ENCODE results near the gene FCHSD2. TPM values are rescaled to one million over a fixed set of nuclear protein-coding genes. Genes with fewer than 3 reads are reported as not detected.
"Not testable (repeated sequence)": the region's sequence is repeated elsewhere in the genome, so short reads cannot be mapped to it uniquely, and the experiment has no call there.

Gene FCHSD2
- polyA plus RNA-seq, 3 donors from 2014 or later = 9.7 to 25.6 (median 11.9) TPM

DNA sequence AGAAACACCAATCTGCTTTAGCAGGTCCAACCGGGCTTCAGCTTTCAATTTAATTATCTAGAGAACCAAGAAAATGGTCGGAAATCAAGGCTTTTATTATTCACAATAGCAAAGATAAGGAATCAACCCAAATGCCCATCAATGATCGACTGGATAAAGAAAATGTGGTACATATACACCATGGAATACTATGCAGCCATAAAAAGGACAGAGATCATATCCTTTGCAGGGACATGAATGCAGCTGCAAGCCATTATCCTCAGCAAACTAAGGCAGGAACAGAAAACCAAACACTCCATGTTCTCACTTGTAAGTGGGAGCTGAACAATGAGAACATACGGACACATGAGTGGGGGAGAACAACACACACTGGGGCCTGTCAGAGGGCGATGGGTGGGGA is 274.1 kb downstream of the FCHSD2 start:
- Mint-ChIP-seq H3K36me3 (peaks cover 6 to 20% (median 8%) of the 10 kb centered on the region in 3 donors), H3K4me1 (no peaks in the 10 kb centered on the region), H3K27ac (no peak overlapping the region), H3K27me3 (ENCODE audit: low read depth in 3 of 3) (no peaks in the 10 kb centered on the region), H3K4me3 (no peak overlapping the region), H3K9me3 (no peaks in the 10 kb centered on the region)
- no peak for DNase-seq

GRCh38 chr11:72864702-72865655 is 277.1 kb downstream of the FCHSD2 start:
- Mint-ChIP-seq H3K36me3 (peaks cover 0 to 20% (median 8%) of the 10 kb centered on the region in 3 donors), H3K4me1 (no peaks in the 10 kb centered on the region), H3K9me3 (no peaks in the 10 kb centered on the region), H3K4me3 (no peak overlapping the region), H3K27me3 (ENCODE audit: low read depth in 3 of 3) (no peaks in the 10 kb centered on the region), H3K27ac (peak overlapping the region in 2 of 6 donors; percentile 5 to 29)
- DNase-seq = no peak

GRCh38 chr11:72863916-72864315 is 278.2 kb downstream of the FCHSD2 start:
- no peak overlapping the region for H3K4me3 Mint-ChIP-seq
- H3K27ac Mint-ChIP-seq = peak overlapping the region in 1 of 6 donors; percentile 7

GRCh38 chr11:72863091-72863490 is 279.0 kb downstream of the FCHSD2 start:
- no peak overlapping the region for H3K4me3 Mint-ChIP-seq
- peaks cover 0 to 28% (median 8%) of the 10 kb centered on the region in 3 donors for H3K36me3 Mint-ChIP-seq

More at GRCh38 chr11:72863916-72864315, 278.2 kb downstream of the FCHSD2 start:
- Mint-ChIP-seq H3K27me3 (ENCODE audit: low read depth in 3 of 3) (no peaks in the 10 kb centered on the region), H3K9me3 (no peaks in the 10 kb centered on the region), H3K36me3 (peaks cover 0 to 21% (median 8%) of the 10 kb centered on the region in 3 donors), H3K4me1 (no peaks in the 10 kb centered on the region)
- no peak for DNase-seq

GRCh38 chr11:72860592-72860991 is 281.5 kb downstream of the FCHSD2 start:
- no peak for DNase-seq
- Mint-ChIP-seq H3K27ac (no peak overlapping the region), H3K4me1 (no peaks in the 10 kb centered on the region), H3K9me3 (no peaks in the 10 kb centered on the region), H3K4me3 (no peak overlapping the region), H3K36me3 (peaks cover 0 to 13% (median 4%) of the 10 kb centered on the region in 3 donors), H3K27me3 (ENCODE audit: low read depth in 3 of 3) (no peaks in the 10 kb centered on the region)

More at GRCh38 chr11:72863091-72863490, 279.0 kb downstream of the FCHSD2 start:
- Mint-ChIP-seq H3K27ac (no peak overlapping the region), H3K9me3 (no peaks in the 10 kb centered on the region), H3K27me3 (ENCODE audit: low read depth in 3 of 3) (no peaks in the 10 kb centered on the region), H3K4me1 (no peaks in the 10 kb centered on the region)
- DNase-seq = no peak

GRCh38 chr11:72860010-72860409 is 282.1 kb downstream of the FCHSD2 start:
- H3K27ac Mint-ChIP-seq = no peak overlapping the region
- DNase-seq = no peak

DNA sequence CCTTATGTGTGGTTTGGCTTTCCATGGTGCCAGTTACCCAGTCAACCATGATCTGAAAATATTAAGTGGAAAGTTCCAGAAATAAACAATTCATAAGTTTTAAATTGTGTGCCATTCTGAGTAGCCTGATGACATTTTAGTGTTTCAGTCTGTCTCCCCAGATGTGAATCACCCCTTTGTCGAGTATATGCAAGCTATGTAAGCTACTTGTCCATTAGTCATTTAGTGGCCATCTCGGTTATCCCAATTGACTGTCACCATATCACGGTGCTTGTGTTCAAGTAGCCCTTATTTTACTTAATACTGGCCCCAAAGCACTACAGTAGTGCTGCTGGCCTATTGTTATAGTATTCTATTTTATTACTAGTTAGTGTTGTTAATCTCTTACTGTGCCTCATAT is 283.0 kb downstream of the FCHSD2 start:
- no peaks in the 10 kb centered on the region for H3K4me1 Mint-ChIP-seq
- no peaks in the 10 kb centered on the region for H3K27me3 Mint-ChIP-seq (ENCODE audit: low read depth in 3 of 3)
- DNase-seq = no peak
- no peaks in the 10 kb centered on the region for H3K9me3 Mint-ChIP-seq
- H3K4me3 Mint-ChIP-seq = no peak overlapping the region
- peaks cover 0 to 9% (median 4%) of the 10 kb centered on the region in 3 donors for H3K36me3 Mint-ChIP-seq
- H3K27ac Mint-ChIP-seq = no peak overlapping the region

More at GRCh38 chr11:72860010-72860409, 282.1 kb downstream of the FCHSD2 start:
- H3K9me3 Mint-ChIP-seq = no peaks in the 10 kb centered on the region
- H3K4me1 Mint-ChIP-seq = no peaks in the 10 kb centered on the region
- peaks cover 0 to 9% (median 4%) of the 10 kb centered on the region in 3 donors for H3K36me3 Mint-ChIP-seq
- H3K27me3 Mint-ChIP-seq (ENCODE audit: low read depth in 3 of 3) = no peaks in the 10 kb centered on the region
- H3K4me3 Mint-ChIP-seq = no peak overlapping the region

GRCh38 chr11:72858267-72858666 is 283.9 kb downstream of the FCHSD2 start:
- not testable (repeated sequence) for H3K4me3 Mint-ChIP-seq; H3K36me3 Mint-ChIP-seq; H3K9me3 Mint-ChIP-seq; H3K27ac Mint-ChIP-seq; DNase-seq; H3K27me3 Mint-ChIP-seq (ENCODE audit: low read depth in 3 of 3); H3K4me1 Mint-ChIP-seq

GRCh38 chr11:72856551-72857345 is 285.4 kb downstream of the FCHSD2 start:
- no peak overlapping the region for H3K27ac Mint-ChIP-seq
- H3K36me3 Mint-ChIP-seq = peaks cover 0 to 9% (median 4%) of the 10 kb centered on the region in 3 donors
- H3K27me3 Mint-ChIP-seq (ENCODE audit: low read depth in 3 of 3) = no peaks in the 10 kb centered on the region
- no peak overlapping the region for H3K4me3 Mint-ChIP-seq
- no peaks in the 10 kb centered on the region for H3K4me1 Mint-ChIP-seq
- DNase-seq = no peak
- H3K9me3 Mint-ChIP-seq = no peaks in the 10 kb centered on the region

DNA sequence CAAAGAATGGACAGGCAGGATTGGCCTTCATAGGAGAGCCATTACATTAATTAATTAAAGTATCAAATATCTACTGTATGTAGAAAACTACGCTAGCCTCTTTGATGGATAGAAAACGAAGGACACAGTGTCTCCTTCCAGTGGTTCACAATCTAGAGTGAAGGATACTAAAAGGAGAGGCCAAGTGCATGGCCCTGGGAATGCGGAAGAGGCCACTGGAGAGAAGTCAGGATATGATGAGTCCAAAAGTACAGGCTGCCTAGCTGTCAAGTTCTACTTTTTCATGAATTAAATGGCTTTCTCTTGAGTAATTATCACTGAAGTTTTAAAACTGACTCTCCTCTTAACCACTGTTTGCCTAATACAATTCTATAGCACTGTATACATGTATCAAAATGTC is 286.1 kb downstream of the FCHSD2 start:
- Mint-ChIP-seq H3K27ac (no peak overlapping the region), H3K4me3 (no peak overlapping the region)

GRCh38 chr11:72851726-72852125 is 290.4 kb downstream of the FCHSD2 start:
- Mint-ChIP-seq H3K4me1 (peaks cover 0 to 2% of the 10 kb centered on the region in 2 donors), H3K27ac (no peak overlapping the region), H3K9me3 (no peaks in the 10 kb centered on the region), H3K27me3 (ENCODE audit: low read depth in 3 of 3) (no peaks in the 10 kb centered on the region), H3K36me3 (peaks cover 0 to 6% (median 3%) of the 10 kb centered on the region in 3 donors), H3K4me3 (no peak overlapping the region)
- no peak for DNase-seq

More for the DNA sequence above, 286.1 kb downstream of the FCHSD2 start:
- no peak for DNase-seq
- Mint-ChIP-seq H3K27me3 (ENCODE audit: low read depth in 3 of 3) (no peaks in the 10 kb centered on the region), H3K36me3 (peaks cover 0 to 9% (median 4%) of the 10 kb centered on the region in 3 donors), H3K9me3 (no peaks in the 10 kb centered on the region), H3K4me1 (no peaks in the 10 kb centered on the region)

DNA sequence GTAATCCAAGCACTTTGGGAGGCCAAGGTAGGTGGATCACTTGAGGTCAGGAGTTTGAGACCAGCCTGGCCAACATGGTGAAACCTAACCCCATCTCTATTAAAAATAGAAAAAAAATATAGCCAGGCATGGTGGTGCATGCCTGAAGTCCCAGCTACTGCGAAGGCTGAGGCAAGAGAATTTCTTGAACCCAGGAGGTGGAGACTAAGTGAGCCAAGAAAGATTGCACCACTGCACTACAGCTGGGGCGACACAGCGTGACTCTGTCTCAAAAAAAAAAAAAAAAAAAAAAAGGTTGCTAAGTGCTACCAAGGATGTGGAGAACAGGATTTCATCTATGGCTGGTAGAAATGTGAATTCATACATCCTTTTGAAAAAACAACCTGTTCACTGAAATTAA is 291.3 kb downstream of the FCHSD2 start:
- no peak overlapping the region for H3K4me3 Mint-ChIP-seq
- no peak for DNase-seq
- H3K27me3 Mint-ChIP-seq (ENCODE audit: low read depth in 3 of 3) = peaks cover 0 to 2% (median 0%) of the 10 kb centered on the region in 3 donors
- H3K9me3 Mint-ChIP-seq = no peaks in the 10 kb centered on the region
- H3K36me3 Mint-ChIP-seq = peaks cover 0 to 6% (median 3%) of the 10 kb centered on the region in 3 donors
- peaks cover 0 to 2% of the 10 kb centered on the region in 2 donors for H3K4me1 Mint-ChIP-seq
- H3K27ac Mint-ChIP-seq = no peak overlapping the region

DNA sequence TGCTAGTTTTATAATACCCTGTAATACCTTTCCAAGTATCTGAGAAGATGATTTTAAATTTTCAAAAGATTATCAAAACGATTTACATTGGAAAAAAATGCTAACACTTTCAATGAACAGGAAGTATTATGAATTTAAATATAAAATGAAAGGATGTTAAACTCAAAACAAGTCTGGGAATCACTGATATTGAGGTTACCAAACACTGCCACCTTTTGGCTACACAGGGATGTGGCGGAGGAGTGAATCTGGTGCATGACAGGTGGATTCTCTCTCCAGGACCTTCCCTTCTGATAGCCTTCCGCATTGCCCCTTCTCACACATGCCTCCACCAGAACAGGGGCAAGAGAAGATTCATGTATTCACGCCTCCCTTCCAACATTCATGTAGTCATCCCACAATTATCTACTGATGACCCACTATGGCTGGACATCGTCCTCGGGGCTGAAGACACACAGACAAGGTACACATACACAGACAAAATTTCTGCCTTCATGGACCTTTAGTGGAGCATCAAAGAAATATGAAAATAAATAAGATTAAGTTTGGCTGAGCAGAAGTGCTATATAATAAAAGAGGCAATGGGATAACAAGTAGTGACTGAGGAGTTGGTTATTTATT is 293.2 kb downstream of the FCHSD2 start:
- H3K27ac Mint-ChIP-seq = no peak overlapping the region
- H3K36me3 Mint-ChIP-seq = peaks cover 0 to 9% (median 3%) of the 10 kb centered on the region in 3 donors
- H3K9me3 Mint-ChIP-seq = no peaks in the 10 kb centered on the region
- peaks cover 0 to 2% of the 10 kb centered on the region in 2 donors for H3K4me1 Mint-ChIP-seq
- DNase-seq = peak; percentile 31 to 48 (median 32)
- H3K27me3 Mint-ChIP-seq (ENCODE audit: low read depth in 3 of 3) = peaks cover 0 to 2% (median 0%) of the 10 kb centered on the region in 3 donors
- no peak overlapping the region for H3K4me3 Mint-ChIP-seq
